Astrocyte (in vitro differentiated cells and primary cell): ENCODE results near the gene EEF2K. TPM values are rescaled to one million over a fixed set of nuclear protein-coding genes. Genes with fewer than 3 reads are reported as not detected.
"Not testable (repeated sequence)": the region's sequence is repeated elsewhere in the genome, so short reads cannot be mapped to it uniquely, and the experiment has no call there.

Source experiments
- DNase-seq: peaks from one replicate; pipeline ENCODE4 v3.0.0-alpha.2; 2010; ENCODE audit warnings: low read depth
- FAIRE-seq: peaks from 2 replicates; lab custom pipeline; 2011; peaks lifted over from hg19 to GRCh38; lab: Jason Lieb, UNC
- H2AFZ ChIP-seq: 2 replicates; pipeline ENCODE4 v1.6.0; 2012; ENCODE audit warnings: low read depth, low read length, inconsistent platforms
- H3K27ac ChIP-seq: 2 replicates; pipeline ENCODE4 v1.5.1; 2011; ENCODE audit warnings: low read depth, low read length, inconsistent platforms
- H3K27me3 ChIP-seq: 2 replicates; pipeline ENCODE4 v1.6.0; 2011; ENCODE audit warnings: low read length, inconsistent platforms; ENCODE audit not compliant: insufficient read depth
- H3K36me3 ChIP-seq: 2 replicates; pipeline ENCODE4 v1.5.1; 2011; ENCODE audit warnings: low read length, inconsistent platforms; ENCODE audit not compliant: insufficient read depth
- H3K4me1 ChIP-seq: 2 replicates; pipeline ENCODE4 v1.5.1; 2011; ENCODE audit warnings: low read length, inconsistent platforms; ENCODE audit not compliant: insufficient read depth
- H3K4me2 ChIP-seq: 2 replicates; pipeline ENCODE4 v1.6.0; 2012; ENCODE audit warnings: low read length, inconsistent platforms
- H3K4me3 ChIP-seq: 2 replicates; pipeline ENCODE4 v1.5.1; 2011; ENCODE audit warnings: low read depth, mild to moderate bottlenecking, low read length, inconsistent platforms; ENCODE audit not compliant: insufficient read depth
- H3K79me2 ChIP-seq: 2 replicates; pipeline ENCODE4 v1.6.0; 2012; ENCODE audit warnings: mild to moderate bottlenecking, low read length, inconsistent platforms; ENCODE audit not compliant: insufficient read depth
- H3K9ac ChIP-seq: 2 replicates; pipeline ENCODE4 v1.6.0; 2012; ENCODE audit warnings: mild to moderate bottlenecking, low read length, inconsistent platforms
- H3K9me3 ChIP-seq: 2 replicates; pipeline ENCODE4 v1.5.1; 2012; ENCODE audit warnings: low read depth, mild to moderate bottlenecking, low read length, inconsistent platforms; ENCODE audit not compliant: insufficient read depth
- H4K20me1 ChIP-seq: 2 replicates; pipeline ENCODE4 v1.6.0; 2012; ENCODE audit warnings: low read length, inconsistent platforms; ENCODE audit not compliant: insufficient read depth
- H3K27ac Mint-ChIP-seq: one replicate; pipeline ENCODE4 v1.8.0; 2021; ENCODE audit warnings: mild to moderate bottlenecking, mixed read lengths; ENCODE audit not compliant: unreplicated experiment
- H3K27me3 Mint-ChIP-seq: one replicate; pipeline ENCODE4 v1.8.0; 2021; ENCODE audit warnings: low read depth, mixed read lengths; ENCODE audit not compliant: unreplicated experiment
- H3K36me3 Mint-ChIP-seq: one replicate; pipeline ENCODE4 v1.8.0; 2021; ENCODE audit warnings: low read depth, mixed read lengths; ENCODE audit not compliant: unreplicated experiment
- H3K4me1 Mint-ChIP-seq: one replicate; pipeline ENCODE4 v1.8.0; 2021; ENCODE audit warnings: low read depth, mixed read lengths; ENCODE audit not compliant: unreplicated experiment
- H3K4me3 Mint-ChIP-seq: one replicate; pipeline ENCODE4 v1.8.0; 2021; ENCODE audit warnings: mild to moderate bottlenecking, moderate library complexity, mixed read lengths; ENCODE audit not compliant: unreplicated experiment
- H3K9me3 Mint-ChIP-seq: one replicate; pipeline ENCODE4 v1.8.0; 2021; ENCODE audit warnings: mild to moderate bottlenecking, mixed read lengths; ENCODE audit not compliant: unreplicated experiment
- EZH2 ChIP-seq: IDR thresholded peaks from 2 replicates; pipeline ENCODE4 v1.6.1; 2012; ENCODE audit warnings: mild to moderate bottlenecking, low read length, inconsistent platforms; ENCODE audit not compliant: insufficient read depth
- total RNA-seq: library from RNA; stranded (reverse); gene quantifications from 2 replicates; pipeline ENCODE4 v1.2.1, GENCODE V29; 2021
- TF ChIP-seq, protein P1 (sequence below): IDR thresholded peaks from 2 replicates; pipeline ENCODE4 v1.5.1; 2011; ENCODE audit warnings: low read depth, mild to moderate bottlenecking, inconsistent platforms, low read length, moderate library complexity; ENCODE audit not compliant: insufficient read depth

EEF2K gene
- total RNA-seq, 1 donor from 2014 or later = 20.9 TPM

DNA sequence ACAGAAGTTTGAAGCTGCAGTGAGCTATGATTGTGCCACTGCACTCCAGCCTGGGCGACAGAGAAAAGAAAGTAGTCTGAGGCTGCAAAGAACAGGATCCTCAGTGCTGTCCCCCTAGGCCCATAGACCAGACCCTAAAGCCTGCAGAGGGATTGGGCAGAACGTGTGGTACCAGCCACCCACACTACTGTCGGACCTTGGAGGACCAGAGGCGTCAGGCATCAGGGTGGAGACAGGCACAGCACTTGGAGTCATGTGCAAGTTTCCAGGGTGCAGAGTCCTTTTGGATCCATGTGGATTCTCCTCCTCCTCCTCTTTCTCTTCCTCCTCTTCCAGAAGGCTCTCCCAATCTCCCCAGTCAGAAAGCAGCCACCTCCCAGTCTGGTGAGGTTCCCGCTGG, 41.6 kb upstream of the EEF2K start:
- no peaks in the 10 kb centered on the region for H4K20me1 ChIP-seq
- no peaks in the 10 kb centered on the region for H3K79me2 ChIP-seq
- H3K4me3 Mint-ChIP-seq = no peak overlapping the region
- peaks cover 19% of the 10 kb centered on the region for H3K27me3 ChIP-seq
- H2AFZ ChIP-seq = no peak overlapping the region
- no peaks in the 10 kb centered on the region for H3K36me3 Mint-ChIP-seq
- TF ChIP-seq EZH2 = no peak
- no peak overlapping the region for H3K9ac ChIP-seq
- H3K27me3 Mint-ChIP-seq = peaks cover 52% of the 10 kb centered on the region
- H3K27ac Mint-ChIP-seq = no peak overlapping the region
- no peak overlapping the region for H3K4me3 ChIP-seq
- H3K4me1 Mint-ChIP-seq = no peaks in the 10 kb centered on the region
- H3K4me1 ChIP-seq = no peaks in the 10 kb centered on the region
- peaks cover 11% of the 10 kb centered on the region for H3K9me3 Mint-ChIP-seq
- H3K36me3 ChIP-seq = no peaks in the 10 kb centered on the region
- no peak overlapping the region for H3K27ac ChIP-seq
- FAIRE-seq (no peak), DNase-seq (no peak)
- H3K9me3 ChIP-seq = peaks cover 2% of the 10 kb centered on the region
- H3K4me2 ChIP-seq = no peak overlapping the region

DNA sequence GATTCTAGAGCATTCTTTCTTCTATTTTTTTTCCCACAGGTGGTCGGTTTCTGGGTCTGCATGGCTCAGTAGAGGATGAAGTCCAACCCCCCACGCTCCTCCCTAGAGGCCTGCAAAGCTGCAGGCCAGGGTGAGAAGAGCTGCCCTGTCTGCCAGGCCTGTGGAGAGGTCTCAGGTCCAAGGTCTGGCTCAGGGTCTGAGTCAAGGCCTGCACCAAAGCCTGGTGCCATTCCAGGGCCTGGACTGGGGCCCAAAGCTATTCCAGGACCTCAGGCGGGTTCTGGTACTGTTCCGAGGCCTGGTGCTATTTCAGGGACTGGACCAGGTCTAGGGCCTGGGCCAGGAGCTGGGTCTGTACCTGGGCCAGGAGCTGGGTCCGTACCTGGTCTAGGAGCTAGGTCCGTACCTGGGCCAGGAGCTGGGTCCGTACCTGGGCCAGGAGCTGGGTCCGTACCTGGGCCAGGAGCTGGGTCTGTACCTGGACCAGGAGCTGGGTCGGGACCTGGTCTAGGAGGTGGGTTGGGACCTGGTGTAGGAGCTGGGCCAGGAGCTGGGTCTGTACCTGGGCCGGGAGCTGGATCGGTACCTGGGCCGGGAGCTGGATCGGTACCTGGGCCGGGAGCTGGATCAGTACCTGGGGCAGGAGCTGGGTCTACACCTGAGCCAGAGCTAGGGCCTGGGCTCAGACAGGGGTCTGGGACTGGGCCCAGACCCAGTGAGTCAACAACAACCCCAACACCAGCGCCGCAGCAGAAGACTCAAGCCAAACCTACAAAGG, 40.4 kb upstream of the EEF2K start:
- Histone ChIP-seq H3K27ac (no peak overlapping the region), H3K27me3 (peaks cover 13% of the 10 kb centered on the region), H2AFZ (no peak overlapping the region), H3K4me2 (no peak overlapping the region), H3K9me3 (peaks cover 2% of the 10 kb centered on the region), H3K4me3 (no peak overlapping the region), H3K4me1 (no peaks in the 10 kb centered on the region), H3K36me3 (no peaks in the 10 kb centered on the region), H4K20me1 (no peaks in the 10 kb centered on the region), H3K9ac (no peak overlapping the region), H3K79me2 (no peaks in the 10 kb centered on the region)
- no peak for FAIRE-seq
- DNase-seq = no peak
- Mint-ChIP-seq H3K27me3 (peaks cover 41% of the 10 kb centered on the region), H3K4me3 (no peak overlapping the region), H3K4me1 (no peaks in the 10 kb centered on the region), H3K9me3 (peaks cover 11% of the 10 kb centered on the region), H3K36me3 (no peaks in the 10 kb centered on the region), H3K27ac (no peak overlapping the region)
- no peak for TF ChIP-seq EZH2
- TF ChIP-seq, protein P1, sequence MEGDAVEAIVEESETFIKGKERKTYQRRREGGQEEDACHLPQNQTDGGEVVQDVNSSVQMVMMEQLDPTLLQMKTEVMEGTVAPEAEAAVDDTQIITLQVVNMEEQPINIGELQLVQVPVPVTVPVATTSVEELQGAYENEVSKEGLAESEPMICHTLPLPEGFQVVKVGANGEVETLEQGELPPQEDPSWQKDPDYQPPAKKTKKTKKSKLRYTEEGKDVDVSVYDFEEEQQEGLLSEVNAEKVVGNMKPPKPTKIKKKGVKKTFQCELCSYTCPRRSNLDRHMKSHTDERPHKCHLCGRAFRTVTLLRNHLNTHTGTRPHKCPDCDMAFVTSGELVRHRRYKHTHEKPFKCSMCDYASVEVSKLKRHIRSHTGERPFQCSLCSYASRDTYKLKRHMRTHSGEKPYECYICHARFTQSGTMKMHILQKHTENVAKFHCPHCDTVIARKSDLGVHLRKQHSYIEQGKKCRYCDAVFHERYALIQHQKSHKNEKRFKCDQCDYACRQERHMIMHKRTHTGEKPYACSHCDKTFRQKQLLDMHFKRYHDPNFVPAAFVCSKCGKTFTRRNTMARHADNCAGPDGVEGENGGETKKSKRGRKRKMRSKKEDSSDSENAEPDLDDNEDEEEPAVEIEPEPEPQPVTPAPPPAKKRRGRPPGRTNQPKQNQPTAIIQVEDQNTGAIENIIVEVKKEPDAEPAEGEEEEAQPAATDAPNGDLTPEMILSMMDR = no peak

DNA sequence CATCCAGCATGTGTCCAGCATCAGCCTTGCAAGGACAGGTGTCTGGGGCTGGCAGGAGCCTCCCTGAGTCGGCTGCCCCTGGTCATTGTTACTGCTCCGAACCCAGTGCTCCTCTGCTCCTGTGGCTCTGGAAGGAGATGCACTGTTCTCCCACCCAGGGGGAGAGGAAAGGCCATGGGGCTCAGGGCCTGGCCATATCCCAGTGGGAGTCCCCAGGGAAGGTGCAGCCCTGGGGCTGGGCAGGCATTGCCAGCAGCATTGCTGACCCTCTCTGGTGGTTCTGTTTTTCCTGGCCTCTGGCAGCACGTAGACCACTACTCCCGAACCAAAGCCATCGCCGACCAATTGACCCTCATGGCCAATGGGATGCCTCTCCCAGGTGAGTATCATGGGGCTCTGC, 34.1 kb upstream of the EEF2K start:
- H3K4me1 Mint-ChIP-seq = no peaks in the 10 kb centered on the region
- peaks cover 6% of the 10 kb centered on the region for H3K27me3 Mint-ChIP-seq
- Histone ChIP-seq H3K4me2 (no peak overlapping the region), H3K27me3 (no peaks in the 10 kb centered on the region), H2AFZ (no peak overlapping the region), H3K4me3 (no peak overlapping the region), H3K9me3 (no peaks in the 10 kb centered on the region), H3K27ac (no peak overlapping the region), H3K36me3 (no peaks in the 10 kb centered on the region), H3K4me1 (no peaks in the 10 kb centered on the region), H4K20me1 (no peaks in the 10 kb centered on the region), H3K9ac (no peak overlapping the region), H3K79me2 (no peaks in the 10 kb centered on the region)
- no peaks in the 10 kb centered on the region for H3K36me3 Mint-ChIP-seq
- FAIRE-seq (no peak), DNase-seq (no peak)
- no peak overlapping the region for H3K4me3 Mint-ChIP-seq
- H3K27ac Mint-ChIP-seq = no peak overlapping the region
- H3K9me3 Mint-ChIP-seq = no peaks in the 10 kb centered on the region
- TF ChIP-seq, protein P1 = no peak
- no peak for TF ChIP-seq EZH2

DNA sequence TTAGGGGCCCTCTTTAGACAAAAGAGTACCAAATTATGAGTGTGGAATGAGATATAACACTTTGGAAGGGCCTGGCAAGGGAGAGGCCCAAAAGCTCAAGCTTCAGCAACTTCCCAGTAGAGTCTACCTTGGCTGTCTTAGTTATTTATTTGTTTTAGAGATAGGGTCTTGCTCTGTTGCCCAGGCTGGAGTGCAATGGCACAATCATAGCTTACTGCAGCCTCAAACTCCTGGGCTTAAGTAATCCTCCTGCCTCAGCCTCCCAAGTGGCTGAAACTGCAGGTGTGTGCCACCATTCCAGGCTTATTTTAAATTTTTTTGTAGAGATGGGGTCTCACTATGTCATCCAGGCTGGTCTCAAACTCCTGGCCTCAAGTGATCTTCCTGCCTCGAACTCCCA, 33.4 kb upstream of the EEF2K start:
- not testable (repeated sequence) for H3K36me3 Mint-ChIP-seq, H3K9ac ChIP-seq, H3K27me3 ChIP-seq, H3K9me3 Mint-ChIP-seq, H3K9me3 ChIP-seq, DNase-seq, FAIRE-seq, H3K4me3 ChIP-seq, H3K4me3 Mint-ChIP-seq, H3K4me2 ChIP-seq, H4K20me1 ChIP-seq, H3K36me3 ChIP-seq, H3K27ac ChIP-seq, H3K27me3 Mint-ChIP-seq, H3K79me2 ChIP-seq, H3K4me1 Mint-ChIP-seq, H3K27ac Mint-ChIP-seq, H3K4me1 ChIP-seq, H2AFZ ChIP-seq
